Testis (tissue), 5 donors: ENCODE measurements around the gene ULBP3. TPM values are rescaled to one million over a fixed set of nuclear protein-coding genes. Genes with fewer than 3 reads are reported as not detected.
A peak's percentile ranks its signal among the peaks of the same experiment; 100 is the strongest.

Source experiments
- DNase-seq: peaks from one replicate; pipeline ENCODE4 v3.0.0-alpha.2; 2019
- H3K27ac ChIP-seq, 2 donors: fragments of 200-600 bp; sonication (generic); one replicate each; pipeline ENCODE4 v1.5.1; 2019
- H3K27me3 ChIP-seq: fragments of 200-600 bp; sonication (generic); one replicate; pipeline ENCODE4 v1.5.1; 2019
- H3K36me3 ChIP-seq: fragments of 200-600 bp; sonication (generic); one replicate; pipeline ENCODE4 v1.5.1; 2017; ENCODE audit warnings: low read depth; ENCODE audit errors: missing control alignments
- H3K4me1 ChIP-seq: fragments of 200-600 bp; sonication (generic); one replicate; pipeline ENCODE4 v1.5.1; 2019
- H3K4me3 ChIP-seq, 2 donors: fragments of 200-600 bp; sonication (generic); one replicate each; pipeline ENCODE4 v1.5.1; 2017 to 2019
- H3K9me3 ChIP-seq: fragments of 200-600 bp; sonication (generic); one replicate; pipeline ENCODE4 v1.5.1; 2017
- POLR2A ChIP-seq: fragments of 450-650 bp; IDR thresholded peaks from one replicate; pipeline ENCODE4 v1.6.1; 2017; ENCODE audit warnings: antibody characterized with exemption, mild to moderate bottlenecking, moderate library complexity
- WGBS, 2 donors: methylation state at CpG; one replicate each; pipeline ENCODE4 v1.1.5; 2018; 5-methylcytosine and 5-hydroxymethylcytosine counted together
- intact Hi-C: fragments of 100-400 bp; cut with DNase I; formaldehyde crosslinking; loops from one replicate; pipeline ENCODE4 v1.15.1; 2023; ENCODE audit warnings: low total_unique reads
- long read RNA-seq, 2 donors: transcript quantifications; one replicate each; lab custom pipeline, GENCODE V29; 2026
- polyA plus RNA-seq: library from polyadenylated mRNA; stranded (reverse); fragments of 350-450 nt; fragmentation: Illumina TruSeq; extraction: RNeasy Lipid Tissue Mini Kit (QIAGEN cat#74804); gene quantifications from one replicate; pipeline ENCODE4 v1.2.3, GENCODE V29; 2014; ENCODE audit warnings: low read depth, low replicate concordance; ENCODE audit not compliant: insufficient read depth
- total RNA-seq, 2 donors: library from RNA; depleted of rRNA; stranded (reverse); fragments of >200 nt; gene quantifications; one replicate each; pipeline ENCODE4 v1.2.3, GENCODE V29; 2016
- TF ChIP-seq, protein P1 (sequence below), 3 experiments: fragments of 450-650 bp in 2 of 3; fragments of 200-600 bp in 1 of 3; sonication (generic) in 1 of 3; IDR thresholded peaks; one replicate each; pipeline ENCODE4 v1.5.1; 2016 to 2019; ENCODE audit warnings: antibody characterized with exemption in 3 of 3, mild to moderate bottlenecking in 2 of 3, moderate library complexity in 1 of 3

Gene ULBP3
- 10 to 100 TPM; 33.5 to 48.3 TPM for total RNA-seq
- 10.3 TPM for polyA plus RNA-seq
- long read RNA-seq, donor 1, transcript ULBP3-201 (5 exons, 988 nt) = major isoform, 6 of 6 reads
- long read RNA-seq, donor 1, partial matches to known transcripts = 0 of 6 reads
- long read RNA-seq, donor 1, other reads (novel, unspliced or antisense) = 0 of 6 reads
- long read RNA-seq, donor 2, partial matches to known transcripts = 0 of 1 reads
- long read RNA-seq, donor 2, other reads (novel, unspliced or antisense) = 0 of 1 reads

- DNase-seq = peak; percentile 88
- 8 to 13% methylated on average over 30 to 50 of the region's 72 CpGs for WGBS, 2 donors
- intact Hi-C loops = no loop called here
- no peaks in the 10 kb centered on the region for H3K9me3 ChIP-seq
- H3K4me3 ChIP-seq = peak within 1 kb of the TSS; percentile 61 to 67
- H3K36me3 ChIP-seq = no peaks in the 10 kb centered on the region
- H3K27me3 ChIP-seq = no peaks in the 10 kb centered on the region
- TF ChIP-seq, protein P1, sequence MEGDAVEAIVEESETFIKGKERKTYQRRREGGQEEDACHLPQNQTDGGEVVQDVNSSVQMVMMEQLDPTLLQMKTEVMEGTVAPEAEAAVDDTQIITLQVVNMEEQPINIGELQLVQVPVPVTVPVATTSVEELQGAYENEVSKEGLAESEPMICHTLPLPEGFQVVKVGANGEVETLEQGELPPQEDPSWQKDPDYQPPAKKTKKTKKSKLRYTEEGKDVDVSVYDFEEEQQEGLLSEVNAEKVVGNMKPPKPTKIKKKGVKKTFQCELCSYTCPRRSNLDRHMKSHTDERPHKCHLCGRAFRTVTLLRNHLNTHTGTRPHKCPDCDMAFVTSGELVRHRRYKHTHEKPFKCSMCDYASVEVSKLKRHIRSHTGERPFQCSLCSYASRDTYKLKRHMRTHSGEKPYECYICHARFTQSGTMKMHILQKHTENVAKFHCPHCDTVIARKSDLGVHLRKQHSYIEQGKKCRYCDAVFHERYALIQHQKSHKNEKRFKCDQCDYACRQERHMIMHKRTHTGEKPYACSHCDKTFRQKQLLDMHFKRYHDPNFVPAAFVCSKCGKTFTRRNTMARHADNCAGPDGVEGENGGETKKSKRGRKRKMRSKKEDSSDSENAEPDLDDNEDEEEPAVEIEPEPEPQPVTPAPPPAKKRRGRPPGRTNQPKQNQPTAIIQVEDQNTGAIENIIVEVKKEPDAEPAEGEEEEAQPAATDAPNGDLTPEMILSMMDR (IDR thresholded peaks at IDR 0.05) = peak in 2 of 3 experiments; percentile 44 to 49
- TF ChIP-seq POLR2A = no peak
- peak within 1 kb of the TSS in 1 of 2 donors; percentile 41 for H3K27ac ChIP-seq
- peaks cover 4% of the 10 kb centered on the region for H3K4me1 ChIP-seq
Observed at GRCh38 chr6:150068720-150069648, at the start of gene ULBP3. Gene ULBP3, minus strand, starts transcription at chr6:150069121. Its CDS starts 55 bp downstream, at chr6:150069066.

- no peak for DNase-seq
- H3K27me3 ChIP-seq = no peaks in the 10 kb centered on the region
- TF ChIP-seq, protein P1 (IDR thresholded peaks at IDR 0.05) = no peak
- TF ChIP-seq POLR2A = no peak
- H3K4me3 ChIP-seq = no peak overlapping the region
- no peaks in the 10 kb centered on the region for H3K36me3 ChIP-seq
- 74 to 77% methylated on average over 9 of the region's 9 CpGs for WGBS, 2 donors
- peaks cover 11% of the 10 kb centered on the region for H3K4me1 ChIP-seq
- H3K27ac ChIP-seq = no peak overlapping the region
- intact Hi-C loops = no loop called here
- no peaks in the 10 kb centered on the region for H3K9me3 ChIP-seq
Observed at GRCh38 chr6:150118627-150119026, 49.7 kb upstream of the ULBP3 start.

DNA sequence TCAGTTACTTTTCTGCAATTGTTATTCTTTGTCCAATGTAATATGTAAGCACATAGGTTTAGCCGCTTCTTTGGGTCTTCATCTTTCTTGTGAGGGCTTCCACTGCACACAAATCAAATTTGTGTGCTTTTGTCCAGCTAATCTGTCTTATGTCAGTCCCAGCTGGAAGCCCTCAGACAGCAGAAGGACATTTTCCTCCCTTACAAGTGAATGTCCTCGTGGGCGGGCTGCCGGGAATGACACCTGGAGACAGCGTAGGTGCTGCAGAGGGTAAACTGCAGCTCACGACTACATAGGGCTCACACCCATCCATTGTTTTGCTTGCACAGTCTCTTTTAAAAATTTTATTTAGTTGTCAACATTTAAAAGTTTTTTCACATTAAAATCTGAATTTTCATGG is 49.3 kb upstream of the ULBP3 start:
- intact Hi-C loops = no loop called here
- H3K27me3 ChIP-seq = no peaks in the 10 kb centered on the region
- WGBS, 2 donors = 68 to 88% methylated on average over 6 of the region's 6 CpGs
- H3K4me3 ChIP-seq = no peak overlapping the region
- H3K36me3 ChIP-seq = no peaks in the 10 kb centered on the region
- H3K4me1 ChIP-seq = peaks cover 11% of the 10 kb centered on the region
- H3K27ac ChIP-seq = no peak overlapping the region
- no peak for DNase-seq
- TF ChIP-seq, protein P1 (IDR thresholded peaks at IDR 0.05) = no peak
- TF ChIP-seq POLR2A = no peak
- no peaks in the 10 kb centered on the region for H3K9me3 ChIP-seq

DNA sequence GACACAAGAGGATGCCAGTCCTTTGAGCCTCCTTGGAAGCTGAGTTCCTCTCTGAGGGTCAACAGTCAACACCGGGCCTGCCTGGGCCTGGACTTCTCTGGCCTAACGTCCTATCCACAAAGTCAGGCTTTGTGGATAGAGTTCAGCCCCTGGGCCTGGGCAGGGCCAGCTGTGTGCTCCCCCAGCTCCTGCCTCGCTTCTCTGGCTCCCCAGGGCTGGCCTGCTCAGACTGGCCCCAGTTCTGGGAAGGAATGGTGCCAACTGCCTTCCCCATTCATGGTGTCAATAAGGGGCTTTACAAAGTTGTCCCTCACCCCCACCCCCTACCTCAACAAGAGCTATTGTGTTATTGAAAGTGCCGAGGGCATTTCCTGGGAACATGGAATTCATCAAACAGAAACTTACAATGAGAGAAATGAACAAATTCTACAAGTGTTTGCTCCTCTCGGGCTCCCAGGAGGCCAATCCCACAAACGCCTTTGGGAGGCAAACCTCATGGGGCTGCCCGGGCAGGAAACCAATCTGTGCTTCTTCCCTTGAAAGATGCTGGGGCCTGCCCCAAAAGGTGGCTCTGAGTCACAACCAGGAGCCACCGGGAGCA is 47.4 kb upstream of the ULBP3 start:
- Histone ChIP-seq H3K27me3 (no peaks in the 10 kb centered on the region), H3K27ac (no peak overlapping the region), H3K4me3 (peak overlapping the region in 1 of 2 donors; percentile 48), H3K9me3 (no peaks in the 10 kb centered on the region), H3K36me3 (no peaks in the 10 kb centered on the region), H3K4me1 (peaks cover 11% of the 10 kb centered on the region)
- intact Hi-C loops = no loop called here
- no peak for DNase-seq
- WGBS, 2 donors = 62 to 84% methylated on average over 7 to 8 of the region's 8 CpGs
- TF ChIP-seq POLR2A = no peak
- TF ChIP-seq, protein P1 (IDR thresholded peaks at IDR 0.05) = no peak
